Measurements from ENCODE around the gene PRAMEF12.
"Not testable (repeated sequence)": the region's sequence is repeated elsewhere in the genome, so short reads cannot be mapped to it uniquely, and the experiment has no call there.

The PRAMEF12 gene

GRCh38 chr1:12778061-12778460 is 4.5 kb downstream of the PRAMEF12 start:
- Mint-ChIP-seq H3K9me3 (no peaks in the 10 kb centered on the region), H3K4me1 (ENCODE audit: low read depth) (no peaks in the 10 kb centered on the region), H3K27me3 (peaks cover 6% of the 10 kb centered on the region)

GRCh38 chr1:12778907-12779306 is 5.4 kb downstream of the PRAMEF12 start:
- H3K27ac Mint-ChIP-seq, result no peak overlapping the region
- H3K4me1 Mint-ChIP-seq (ENCODE audit: low read depth), result no peaks in the 10 kb centered on the region
- H3K4me3 Mint-ChIP-seq, result no peak overlapping the region
- intact Hi-C loops (cut with micrococcal nuclease), result no loop called here
- peaks cover 2% of the 10 kb centered on the region for H3K9me3 Mint-ChIP-seq
- H3K27me3 Mint-ChIP-seq, result peaks cover 5% of the 10 kb centered on the region
- no peaks in the 10 kb centered on the region for H3K36me3 Mint-ChIP-seq (ENCODE audit: low read depth)

More at GRCh38 chr1:12778061-12778460, 4.5 kb downstream of the PRAMEF12 start:
- Mint-ChIP-seq H3K36me3 (ENCODE audit: low read depth) (no peaks in the 10 kb centered on the region), H3K27ac (no peak overlapping the region), H3K4me3 (no peak overlapping the region)
- intact Hi-C loops (cut with micrococcal nuclease), result no loop called here

DNA sequence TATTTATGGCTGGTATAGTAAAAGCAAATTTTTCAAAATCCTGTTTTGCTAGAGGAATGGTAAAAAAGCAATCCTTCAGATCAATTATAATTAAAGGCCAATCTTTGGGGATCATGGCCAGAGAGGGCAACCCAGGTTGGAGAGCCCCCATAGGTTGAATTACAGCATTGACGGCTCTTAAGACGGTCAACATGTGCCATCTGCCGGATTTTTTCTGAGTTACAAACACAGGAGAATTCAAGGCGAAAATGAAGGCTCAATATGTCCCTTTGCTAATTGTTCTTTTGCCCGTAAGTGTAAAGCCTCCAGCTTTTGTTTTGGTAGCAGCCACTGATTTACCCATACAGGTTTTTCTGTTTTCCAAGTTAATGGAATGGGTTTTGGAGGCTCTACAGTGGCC is 8.0 kb downstream of the PRAMEF12 start:
- H3K4me1 Mint-ChIP-seq (ENCODE audit: low read depth); intact Hi-C loops (cut with micrococcal nuclease); H3K36me3 Mint-ChIP-seq (ENCODE audit: low read depth); H3K27ac Mint-ChIP-seq; H3K27me3 Mint-ChIP-seq; H3K4me3 Mint-ChIP-seq: not testable (repeated sequence)
- peaks cover 16% of the 10 kb centered on the region for H3K9me3 Mint-ChIP-seq

GRCh38 chr1:12783783-12784182 is 10.2 kb downstream of the PRAMEF12 start:
- H3K27me3 Mint-ChIP-seq; intact Hi-C loops (cut with micrococcal nuclease); H3K4me3 Mint-ChIP-seq; H3K27ac Mint-ChIP-seq; H3K4me1 Mint-ChIP-seq (ENCODE audit: low read depth); H3K36me3 Mint-ChIP-seq (ENCODE audit: low read depth): not testable (repeated sequence)
- peaks cover 16% of the 10 kb centered on the region for H3K9me3 Mint-ChIP-seq

- H3K4me1 Mint-ChIP-seq (ENCODE audit: low read depth); H3K27me3 Mint-ChIP-seq; H3K4me3 Mint-ChIP-seq; H3K36me3 Mint-ChIP-seq (ENCODE audit: low read depth); H3K27ac Mint-ChIP-seq; intact Hi-C loops (cut with micrococcal nuclease): not testable (repeated sequence)
- peaks cover 16% of the 10 kb centered on the region for H3K9me3 Mint-ChIP-seq
Measured at GRCh38 chr1:12784729-12785128, 11.2 kb downstream of the PRAMEF12 start.

- H3K36me3 Mint-ChIP-seq (ENCODE audit: low read depth); H3K27me3 Mint-ChIP-seq; H3K9me3 Mint-ChIP-seq; intact Hi-C loops (cut with micrococcal nuclease); H3K4me1 Mint-ChIP-seq (ENCODE audit: low read depth); H3K27ac Mint-ChIP-seq; H3K4me3 Mint-ChIP-seq: not testable (repeated sequence)
Measured at GRCh38 chr1:12791097-12791496, 17.6 kb downstream of the PRAMEF12 start, which contains the start of gene PRAMEF1. Gene PRAMEF1, plus strand, starts transcription at chr1:12791397. Its CDS starts 1,831 bp downstream, at chr1:12793228.

- H3K4me1 Mint-ChIP-seq (ENCODE audit: low read depth), result no peaks in the 10 kb centered on the region
- H3K27me3 Mint-ChIP-seq, result no peaks in the 10 kb centered on the region
- H3K9me3 Mint-ChIP-seq, result no peaks in the 10 kb centered on the region
- no peaks in the 10 kb centered on the region for H3K36me3 Mint-ChIP-seq (ENCODE audit: low read depth)
- H3K27ac Mint-ChIP-seq, result no peak overlapping the region
- intact Hi-C loops (cut with micrococcal nuclease), result no loop called here
- no peak overlapping the region for H3K4me3 Mint-ChIP-seq
Measured at GRCh38 chr1:12798911-12799310, 25.4 kb downstream of the PRAMEF12 start.

- Mint-ChIP-seq H3K4me1 (ENCODE audit: low read depth) (no peaks in the 10 kb centered on the region), H3K27ac (no peak overlapping the region), H3K36me3 (ENCODE audit: low read depth) (no peaks in the 10 kb centered on the region)
Measured at GRCh38 chr1:12799730-12800129, 26.2 kb downstream of the PRAMEF12 start.

GRCh38 chr1:12809933-12810332 is 36.4 kb downstream of the PRAMEF12 start:
- intact Hi-C loops (cut with micrococcal nuclease), result no loop called here
- Mint-ChIP-seq H3K4me1 (ENCODE audit: low read depth) (no peaks in the 10 kb centered on the region), H3K4me3 (no peak overlapping the region), H3K36me3 (ENCODE audit: low read depth) (no peaks in the 10 kb centered on the region), H3K9me3 (no peaks in the 10 kb centered on the region), H3K27ac (no peak overlapping the region), H3K27me3 (peaks cover 2% of the 10 kb centered on the region)

More at GRCh38 chr1:12799730-12800129, 26.2 kb downstream of the PRAMEF12 start:
- Mint-ChIP-seq H3K9me3 (no peaks in the 10 kb centered on the region), H3K27me3 (no peaks in the 10 kb centered on the region), H3K4me3 (no peak overlapping the region)
- intact Hi-C loops (cut with micrococcal nuclease), result no loop called here

GRCh38 chr1:12810691-12811408 is 37.3 kb downstream of the PRAMEF12 start:
- Mint-ChIP-seq H3K4me3 (no peak overlapping the region), H3K27me3 (peaks cover 2% of the 10 kb centered on the region), H3K4me1 (ENCODE audit: low read depth) (no peaks in the 10 kb centered on the region), H3K36me3 (ENCODE audit: low read depth) (no peaks in the 10 kb centered on the region), H3K9me3 (no peaks in the 10 kb centered on the region), H3K27ac (no peak overlapping the region)
- intact Hi-C loops (cut with micrococcal nuclease), result no loop called here

DNA sequence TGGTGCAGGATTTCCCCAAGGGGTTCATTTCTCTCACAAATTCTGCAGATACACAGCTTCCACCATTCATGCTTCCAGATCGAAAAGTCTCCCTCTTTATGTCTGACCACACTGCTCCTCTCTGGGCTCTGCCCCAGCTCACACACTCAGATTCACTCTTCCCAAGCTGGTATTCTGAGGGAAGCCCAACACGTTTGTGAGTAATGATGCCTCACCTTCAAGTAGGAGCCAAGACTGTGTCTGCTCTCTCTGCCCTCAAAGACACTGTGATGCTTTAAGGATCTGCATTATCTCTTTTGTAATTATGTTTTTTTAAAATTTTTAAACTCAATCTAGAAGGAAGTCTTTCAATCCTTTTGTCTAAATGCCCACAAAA is 37.9 kb downstream of the PRAMEF12 start:
- Mint-ChIP-seq H3K27me3 (peaks cover 2% of the 10 kb centered on the region), H3K4me3 (no peak overlapping the region), H3K9me3 (no peaks in the 10 kb centered on the region), H3K27ac (no peak overlapping the region), H3K36me3 (ENCODE audit: low read depth) (no peaks in the 10 kb centered on the region), H3K4me1 (ENCODE audit: low read depth) (no peaks in the 10 kb centered on the region)
- intact Hi-C loops (cut with micrococcal nuclease), result no loop called here

DNA sequence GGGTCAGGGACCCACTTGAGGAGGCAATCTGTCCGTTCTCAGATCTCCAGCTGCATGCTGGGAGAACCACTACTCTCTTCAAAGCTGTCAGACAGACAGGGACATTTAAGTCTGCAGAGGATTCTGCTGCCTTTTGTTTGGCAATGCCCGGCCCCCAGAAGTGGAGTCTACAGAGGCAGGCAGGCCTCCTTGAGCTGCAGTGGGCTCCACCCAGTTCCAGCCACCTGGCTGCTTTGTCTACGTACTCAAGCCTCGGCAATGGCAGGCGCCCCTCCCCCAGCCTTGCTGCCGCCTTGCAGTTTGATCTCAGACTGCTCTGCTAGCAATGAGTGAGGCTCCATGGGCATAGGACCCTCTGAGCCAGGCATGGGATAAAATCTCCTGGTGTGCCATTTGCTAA is 45.5 kb downstream of the PRAMEF12 start:
- H3K9me3 Mint-ChIP-seq; H3K27me3 Mint-ChIP-seq; intact Hi-C loops (cut with micrococcal nuclease); H3K36me3 Mint-ChIP-seq (ENCODE audit: low read depth); H3K4me3 Mint-ChIP-seq; H3K4me1 Mint-ChIP-seq (ENCODE audit: low read depth); H3K27ac Mint-ChIP-seq: not testable (repeated sequence)

Data from dendritic cell treated with granulocyte-macrophage colony-stimulating factor and Interleukin-4, amounts not matched to agents 40 ng/mL and 50 ng/mL, for 4 days (primary cell).